ENCODE results near the gene VPS16. TPM values are rescaled to one million over a fixed set of nuclear protein-coding genes. Genes with fewer than 3 reads are reported as not detected.
A peak's percentile ranks its signal among the peaks of the same experiment; 100 is the strongest.

Gene VPS16
- total and polyA plus RNA-seq, 2 of the 13 experiments (the other 11 are each of a cell fraction or from before 2014, with no cell fraction given), result 34.2 to 35.4 TPM

DNA sequence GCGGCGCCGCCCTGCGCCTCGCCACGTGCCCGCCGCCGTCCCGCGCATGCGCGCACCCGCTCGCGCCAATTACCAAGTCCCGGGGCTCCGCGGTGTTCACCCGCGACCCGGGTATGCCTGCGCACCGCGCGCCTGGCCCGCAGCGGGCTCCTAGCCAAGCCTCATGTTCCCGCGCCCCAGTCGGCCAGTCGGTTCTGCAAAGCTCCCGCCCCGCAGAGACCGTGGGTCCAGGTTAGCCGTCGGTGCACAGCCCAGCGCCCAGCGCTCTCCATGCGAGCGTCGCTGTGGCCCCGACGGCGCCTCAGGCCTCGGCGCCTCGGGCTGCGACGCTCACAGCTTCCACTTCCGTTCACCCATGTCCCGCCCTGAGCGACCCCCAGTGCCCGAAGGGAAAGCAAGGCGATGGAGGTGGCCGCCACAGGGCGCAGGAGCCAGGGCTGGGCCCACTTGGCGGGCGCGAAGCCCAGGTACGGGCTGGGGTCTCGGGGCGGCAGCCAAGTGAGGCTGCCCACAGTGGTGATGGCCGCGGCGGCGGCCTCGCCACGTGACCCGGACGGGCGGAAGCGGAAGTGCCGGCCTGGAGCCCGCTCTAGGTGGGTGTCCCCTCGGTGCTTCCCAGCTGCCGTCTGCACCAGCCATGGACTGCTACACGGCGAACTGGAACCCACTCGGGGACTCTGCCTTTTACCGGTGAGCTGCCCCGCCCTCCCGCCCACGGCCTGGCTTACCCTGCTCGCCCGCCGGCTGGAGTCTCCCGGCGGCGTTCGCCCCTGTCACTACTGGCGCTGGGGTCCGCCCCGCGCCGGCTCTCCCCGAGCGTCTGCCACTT lies at the start of gene VPS16, which contains the start of gene PCED1A (continued):
- TF ChIP-seq, protein P1, sequence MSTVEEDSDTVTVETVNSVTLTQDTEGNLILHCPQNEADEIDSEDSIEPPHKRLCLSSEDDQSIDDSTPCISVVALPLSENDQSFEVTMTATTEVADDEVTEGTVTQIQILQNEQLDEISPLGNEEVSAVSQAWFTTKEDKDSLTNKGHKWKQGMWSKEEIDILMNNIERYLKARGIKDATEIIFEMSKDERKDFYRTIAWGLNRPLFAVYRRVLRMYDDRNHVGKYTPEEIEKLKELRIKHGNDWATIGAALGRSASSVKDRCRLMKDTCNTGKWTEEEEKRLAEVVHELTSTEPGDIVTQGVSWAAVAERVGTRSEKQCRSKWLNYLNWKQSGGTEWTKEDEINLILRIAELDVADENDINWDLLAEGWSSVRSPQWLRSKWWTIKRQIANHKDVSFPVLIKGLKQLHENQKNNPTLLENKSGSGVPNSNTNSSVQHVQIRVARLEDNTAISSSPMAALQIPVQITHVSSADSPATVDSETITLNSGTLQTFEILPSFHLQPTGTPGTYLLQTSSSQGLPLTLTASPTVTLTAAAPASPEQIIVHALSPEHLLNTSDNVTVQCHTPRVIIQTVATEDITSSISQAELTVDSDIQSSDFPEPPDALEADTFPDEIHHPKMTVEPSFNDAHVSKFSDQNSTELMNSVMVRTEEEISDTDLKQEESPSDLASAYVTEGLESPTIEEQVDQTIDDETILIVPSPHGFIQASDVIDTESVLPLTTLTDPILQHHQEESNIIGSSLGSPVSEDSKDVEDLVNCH (CRISPR knock-in tag; IDR thresholded peaks at IDR 0.05), result peak; percentile 77; the same call in 1 of the 2 replicates
- peak; percentile 74 for TF ChIP-seq NR1H2 (CRISPR knock-in tag; IDR thresholded peaks at IDR 0.05; ENCODE audit: borderline replicate concordance, low read depth)
- TF ChIP-seq, protein P2, sequence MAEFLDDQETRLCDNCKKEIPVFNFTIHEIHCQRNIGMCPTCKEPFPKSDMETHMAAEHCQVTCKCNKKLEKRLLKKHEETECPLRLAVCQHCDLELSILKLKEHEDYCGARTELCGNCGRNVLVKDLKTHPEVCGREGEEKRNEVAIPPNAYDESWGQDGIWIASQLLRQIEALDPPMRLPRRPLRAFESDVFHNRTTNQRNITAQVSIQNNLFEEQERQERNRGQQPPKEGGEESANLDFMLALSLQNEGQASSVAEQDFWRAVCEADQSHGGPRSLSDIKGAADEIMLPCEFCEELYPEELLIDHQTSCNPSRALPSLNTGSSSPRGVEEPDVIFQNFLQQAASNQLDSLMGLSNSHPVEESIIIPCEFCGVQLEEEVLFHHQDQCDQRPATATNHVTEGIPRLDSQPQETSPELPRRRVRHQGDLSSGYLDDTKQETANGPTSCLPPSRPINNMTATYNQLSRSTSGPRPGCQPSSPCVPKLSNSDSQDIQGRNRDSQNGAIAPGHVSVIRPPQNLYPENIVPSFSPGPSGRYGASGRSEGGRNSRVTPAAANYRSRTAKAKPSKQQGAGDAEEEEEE (CRISPR knock-in tag; IDR thresholded peaks at IDR 0.05; ENCODE audit: borderline replicate concordance), result no peak; the same call in 1 of the 2 replicates
- TF ChIP-seq ZBTB1 (CRISPR knock-in tag; IDR thresholded peaks at IDR 0.05; ENCODE audit: borderline replicate concordance), result no peak
- TF ChIP-seq ZNF572 (CRISPR knock-in tag; IDR thresholded peaks at IDR 0.05), result 0 out of 2 replicates have a peak, but pooled peaks have one; percentile 84
- TF ChIP-seq ZFP36 (IDR thresholded peaks at IDR 0.05; ENCODE audit: borderline replicate concordance, low read depth, low read length, partially characterized antibody), result no peak
- TF ChIP-seq, protein P3, sequence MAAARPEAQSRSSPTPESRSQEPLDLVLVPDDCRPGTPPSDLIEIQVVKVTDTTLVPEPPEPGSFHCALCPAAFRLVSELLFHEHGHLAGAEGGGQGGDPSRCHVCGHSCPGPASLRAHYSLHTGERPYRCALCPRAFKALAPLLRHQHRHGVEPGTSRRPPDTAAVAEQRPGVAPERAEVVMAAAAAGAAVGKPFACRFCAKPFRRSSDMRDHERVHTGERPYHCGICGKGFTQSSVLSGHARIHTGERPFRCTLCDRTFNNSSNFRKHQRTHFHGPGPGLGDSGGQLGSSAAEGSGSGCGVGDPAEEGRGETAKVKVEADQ (CRISPR knock-in tag; IDR thresholded peaks at IDR 0.05; ENCODE audit: borderline replicate concordance), result peak; percentile 99
- peak; percentile 41; the same call in 1 of the 2 replicates for TF ChIP-seq GPN1 (CRISPR knock-in tag; IDR thresholded peaks at IDR 0.05; ENCODE audit: borderline replicate concordance)
- TF ChIP-seq ZNF136 (CRISPR knock-in tag; IDR thresholded peaks at IDR 0.05; ENCODE audit: low read depth), result peak; percentile 95
- TF ChIP-seq ERF (CRISPR knock-in tag; IDR thresholded peaks at IDR 0.05), result peak; percentile 96
- TF ChIP-seq CREM (IDR thresholded peaks at IDR 0.05), result no peak; the same call in 1 of the 2 replicates
- TF ChIP-seq CREM (CRISPR knock-in tag; IDR thresholded peaks at IDR 0.05), result no peak; the same call in 1 of the 2 replicates
- TF ChIP-seq, protein P4, sequence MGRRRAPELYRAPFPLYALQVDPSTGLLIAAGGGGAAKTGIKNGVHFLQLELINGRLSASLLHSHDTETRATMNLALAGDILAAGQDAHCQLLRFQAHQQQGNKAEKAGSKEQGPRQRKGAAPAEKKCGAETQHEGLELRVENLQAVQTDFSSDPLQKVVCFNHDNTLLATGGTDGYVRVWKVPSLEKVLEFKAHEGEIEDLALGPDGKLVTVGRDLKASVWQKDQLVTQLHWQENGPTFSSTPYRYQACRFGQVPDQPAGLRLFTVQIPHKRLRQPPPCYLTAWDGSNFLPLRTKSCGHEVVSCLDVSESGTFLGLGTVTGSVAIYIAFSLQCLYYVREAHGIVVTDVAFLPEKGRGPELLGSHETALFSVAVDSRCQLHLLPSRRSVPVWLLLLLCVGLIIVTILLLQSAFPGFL (CRISPR knock-in tag; IDR thresholded peaks at IDR 0.05), result 0 out of 2 replicates have a peak, but pooled peaks have one; percentile 49
- TF ChIP-seq NFRKB (IDR thresholded peaks at IDR 0.05), result no peak
- TF ChIP-seq PHB2 (IDR thresholded peaks at IDR 0.05; ENCODE audit: partially characterized antibody), result no peak
- peak; percentile 98 for TF ChIP-seq USF2 (IDR thresholded peaks at IDR 0.05; ENCODE audit: low read depth, low read length)
- TF ChIP-seq USF2 (CRISPR knock-in tag; IDR thresholded peaks at IDR 0.05; ENCODE audit: borderline replicate concordance), result peak; percentile 99; the same call in 1 of the 2 replicates
- no peak for TF ChIP-seq ZNF207 (IDR thresholded peaks at IDR 0.05; ENCODE audit: borderline replicate concordance)
- TF ChIP-seq ARHGAP35 (CRISPR knock-in tag; IDR thresholded peaks at IDR 0.05; ENCODE audit: borderline replicate concordance), result peak; percentile 99
- TF ChIP-seq, protein P5, sequence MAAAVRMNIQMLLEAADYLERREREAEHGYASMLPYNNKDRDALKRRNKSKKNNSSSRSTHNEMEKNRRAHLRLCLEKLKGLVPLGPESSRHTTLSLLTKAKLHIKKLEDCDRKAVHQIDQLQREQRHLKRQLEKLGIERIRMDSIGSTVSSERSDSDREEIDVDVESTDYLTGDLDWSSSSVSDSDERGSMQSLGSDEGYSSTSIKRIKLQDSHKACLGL (CRISPR knock-in tag; IDR thresholded peaks at IDR 0.05), result peak; percentile 98

Data from HepG2 (cell line).